Naive B cell (primary cell): ENCODE measurements around the gene RBM33. TPM values are rescaled to one million over a fixed set of nuclear protein-coding genes. Genes with fewer than 3 reads are reported as not detected.
"Not testable (repeated sequence)": the region's sequence is repeated elsewhere in the genome, so short reads cannot be mapped to it uniquely, and the experiment has no call there.

Experiments used
- ATAC-seq, 2 donors: fragments of 150-1000 bp; cut with Tn5 transposase; 2 replicates each; pipeline ENCODE4 v1.10.0; 2021; ENCODE audit warnings: low read depth in 2 of 2, mild to moderate bottlenecking in 2 of 2, moderate library complexity in 2 of 2
- DNase-seq: peaks from one replicate; pipeline ENCODE4 v3.0.0; 2022
- H3K27ac Mint-ChIP-seq, 6 donors: one replicate each; pipeline ENCODE4 v1.8.0; 2020 to 2022; ENCODE audit warnings: mild to moderate bottlenecking in 6 of 6, mixed read lengths in 6 of 6, moderate library complexity in 5 of 6, inconsistent platforms in 2 of 6
- H3K27me3 Mint-ChIP-seq, 3 donors: one replicate each; pipeline ENCODE4 v1.8.0; 2021 to 2022; ENCODE audit warnings: mixed read lengths in 3 of 3, mild to moderate bottlenecking in 1 of 3
- H3K36me3 Mint-ChIP-seq, 2 donors: one replicate each; pipeline ENCODE4 v1.8.0; 2020 to 2022; ENCODE audit warnings: mixed read lengths in 2 of 2, inconsistent platforms in 1 of 2, mild to moderate bottlenecking in 1 of 2
- H3K4me1 Mint-ChIP-seq, 3 donors: one replicate each; pipeline ENCODE4 v1.8.0; 2020 to 2022; ENCODE audit warnings: mixed read lengths in 3 of 3, inconsistent platforms in 1 of 3, mild to moderate bottlenecking in 1 of 3, moderate library complexity in 1 of 3
- H3K4me3 Mint-ChIP-seq, 8 donors: one replicate each; pipeline ENCODE4 v1.8.0; 2020 to 2022; ENCODE audit warnings: mild to moderate bottlenecking in 8 of 8, mixed read lengths in 8 of 8, moderate library complexity in 8 of 8, inconsistent platforms in 2 of 8
- H3K9me3 Mint-ChIP-seq, 7 donors: one replicate each; pipeline ENCODE4 v1.8.0; 2020 to 2022; ENCODE audit warnings: mixed read lengths in 7 of 7, mild to moderate bottlenecking in 5 of 7, inconsistent platforms in 2 of 7, moderate library complexity in 1 of 7
- polyA plus RNA-seq, 6 donors: library from polyadenylated mRNA; unstranded; fragments of 300-500 nt; fragmentation: Illumina TruSeq; gene quantifications; one replicate each; pipeline ENCODE4 v1.2.3, GENCODE V29; 2021; ENCODE audit warnings: low read depth in 6 of 6

Gene RBM33
- polyA plus RNA-seq, 6 donors from 2014 or later, result 26.1 to 87.0 (median 44.6) TPM

GRCh38 chr7:155813546-155814315, 169.3 kb downstream of the RBM33 start:
- peaks cover 33 to 84% (median 75%) of the 10 kb centered on the region in 3 donors for H3K27me3 Mint-ChIP-seq

GRCh38 chr7:155814316-155815276, 170.1 kb downstream of the RBM33 start:
- DNase-seq (no peak), ATAC-seq (no peak)
- Mint-ChIP-seq H3K27ac (no peak overlapping the region), H3K36me3 (peaks cover 0 to 7% of the 10 kb centered on the region in 2 donors), H3K4me1 (peaks cover 15 to 32% (median 18%) of the 10 kb centered on the region in 3 donors), H3K4me3 (no peak overlapping the region), H3K9me3 (peaks cover 0 to 4% (median 0%) of the 10 kb centered on the region in 7 donors), H3K27me3 (peaks cover 36 to 85% (median 72%) of the 10 kb centered on the region in 3 donors)

More at GRCh38 chr7:155813546-155814315, 169.3 kb downstream of the RBM33 start:
- Mint-ChIP-seq H3K4me1 (peaks cover 19 to 36% (median 27%) of the 10 kb centered on the region in 3 donors), H3K4me3 (peak overlapping the region in 1 of 8 donors; percentile 59), H3K9me3 (peaks cover 0 to 4% (median 0%) of the 10 kb centered on the region in 7 donors), H3K27ac (no peak overlapping the region), H3K36me3 (peaks cover 0 to 7% of the 10 kb centered on the region in 2 donors)
- ATAC-seq (no peak), DNase-seq (no peak)

- Mint-ChIP-seq H3K27ac (no peak overlapping the region), H3K4me3 (peak overlapping the region in 5 of 8 donors; percentile 10 to 35 (median 32)), H3K9me3 (peaks cover 0 to 4% (median 0%) of the 10 kb centered on the region in 7 donors), H3K27me3 (peaks cover 36 to 91% (median 70%) of the 10 kb centered on the region in 3 donors), H3K4me1 (peaks cover 15 to 31% (median 18%) of the 10 kb centered on the region in 3 donors), H3K36me3 (peaks cover 0 to 7% of the 10 kb centered on the region in 2 donors)
- ATAC-seq, result peak; percentile 70 to 71
- DNase-seq, result peak; percentile 30
Measured at GRCh38 chr7:155815332-155816191, 171.1 kb downstream of the RBM33 start.

- H3K36me3 Mint-ChIP-seq, result peaks cover 0 to 7% of the 10 kb centered on the region in 2 donors
- ATAC-seq, result no peak
- H3K27me3 Mint-ChIP-seq, result peaks cover 31 to 91% (median 68%) of the 10 kb centered on the region in 3 donors
- H3K27ac Mint-ChIP-seq, result no peak overlapping the region
- H3K9me3 Mint-ChIP-seq, result peaks cover 0 to 4% (median 0%) of the 10 kb centered on the region in 7 donors
- H3K4me3 Mint-ChIP-seq, result no peak overlapping the region
- peaks cover 15 to 26% (median 18%) of the 10 kb centered on the region in 3 donors for H3K4me1 Mint-ChIP-seq
- no peak for DNase-seq
Measured at GRCh38 chr7:155816192-155816508, 171.7 kb downstream of the RBM33 start.

- peaks cover 0 to 7% of the 10 kb centered on the region in 2 donors for H3K36me3 Mint-ChIP-seq
- DNase-seq (no peak), ATAC-seq (no peak)
- peaks cover 29 to 91% (median 68%) of the 10 kb centered on the region in 3 donors for H3K27me3 Mint-ChIP-seq
- peaks cover 0 to 4% (median 0%) of the 10 kb centered on the region in 7 donors for H3K9me3 Mint-ChIP-seq
- H3K4me1 Mint-ChIP-seq, result peaks cover 13 to 17% (median 13%) of the 10 kb centered on the region in 3 donors
- no peak overlapping the region for H3K27ac Mint-ChIP-seq
- no peak overlapping the region for H3K4me3 Mint-ChIP-seq
Measured at GRCh38 chr7:155816996-155817395, 172.5 kb downstream of the RBM33 start.

GRCh38 chr7:155817515-155817914, 173.1 kb downstream of the RBM33 start:
- Mint-ChIP-seq H3K27me3 (peaks cover 29 to 91% (median 68%) of the 10 kb centered on the region in 3 donors), H3K4me1 (peaks cover 8 to 12% (median 10%) of the 10 kb centered on the region in 3 donors)
- not testable (repeated sequence) for H3K4me3 Mint-ChIP-seq, H3K36me3 Mint-ChIP-seq, H3K27ac Mint-ChIP-seq, DNase-seq, ATAC-seq, H3K9me3 Mint-ChIP-seq

- no peak for ATAC-seq
- Mint-ChIP-seq H3K27ac (no peak overlapping the region), H3K9me3 (peaks cover 0 to 4% (median 0%) of the 10 kb centered on the region in 7 donors), H3K4me1 (peaks cover 6 to 8% (median 6%) of the 10 kb centered on the region in 3 donors), H3K4me3 (no peak overlapping the region), H3K27me3 (peaks cover 34 to 91% (median 68%) of the 10 kb centered on the region in 3 donors), H3K36me3 (peaks cover 0 to 7% of the 10 kb centered on the region in 2 donors)
- no peak for DNase-seq
Measured at GRCh38 chr7:155818154-155818819, 173.8 kb downstream of the RBM33 start.

GRCh38 chr7:155818820-155819168, 174.3 kb downstream of the RBM33 start:
- ATAC-seq, result no peak
- peaks cover 0 to 4% (median 0%) of the 10 kb centered on the region in 7 donors for H3K9me3 Mint-ChIP-seq
- H3K27me3 Mint-ChIP-seq, result peaks cover 36 to 91% (median 65%) of the 10 kb centered on the region in 3 donors
- H3K27ac Mint-ChIP-seq, result no peak overlapping the region
- no peak for DNase-seq
- H3K36me3 Mint-ChIP-seq, result peaks cover 0 to 7% of the 10 kb centered on the region in 2 donors
- no peak overlapping the region for H3K4me3 Mint-ChIP-seq
- H3K4me1 Mint-ChIP-seq, result peaks cover 6 to 8% (median 6%) of the 10 kb centered on the region in 3 donors

GRCh38 chr7:155819186-155819585, 174.7 kb downstream of the RBM33 start:
- ATAC-seq, result no peak
- DNase-seq, result no peak
- H3K4me1 Mint-ChIP-seq, result peaks cover 6 to 8% (median 6%) of the 10 kb centered on the region in 3 donors
- peaks cover 0 to 4% (median 0%) of the 10 kb centered on the region in 7 donors for H3K9me3 Mint-ChIP-seq
- peaks cover 0 to 7% of the 10 kb centered on the region in 2 donors for H3K36me3 Mint-ChIP-seq
- no peak overlapping the region for H3K4me3 Mint-ChIP-seq
- no peak overlapping the region for H3K27ac Mint-ChIP-seq
- peaks cover 34 to 91% (median 61%) of the 10 kb centered on the region in 3 donors for H3K27me3 Mint-ChIP-seq

GRCh38 chr7:155820246-155820645, 175.8 kb downstream of the RBM33 start:
- Mint-ChIP-seq H3K4me1 (peaks cover 5 to 6% (median 6%) of the 10 kb centered on the region in 3 donors), H3K4me3 (no peak overlapping the region), H3K27me3 (peaks cover 44 to 91% (median 59%) of the 10 kb centered on the region in 3 donors), H3K36me3 (peaks cover 0 to 6% of the 10 kb centered on the region in 2 donors), H3K27ac (no peak overlapping the region), H3K9me3 (peaks cover 0 to 4% (median 0%) of the 10 kb centered on the region in 7 donors)
- no peak for ATAC-seq
- DNase-seq, result no peak

GRCh38 chr7:155820788-155821187, 176.3 kb downstream of the RBM33 start:
- ATAC-seq, result no peak
- peaks cover 0 to under 1% of the 10 kb centered on the region in 2 donors for H3K36me3 Mint-ChIP-seq
- peaks cover 44 to 91% (median 59%) of the 10 kb centered on the region in 3 donors for H3K27me3 Mint-ChIP-seq
- peaks cover 0 to under 1% (median under 1%) of the 10 kb centered on the region in 3 donors for H3K4me1 Mint-ChIP-seq
- no peak overlapping the region for H3K4me3 Mint-ChIP-seq
- no peak for DNase-seq
- H3K9me3 Mint-ChIP-seq, result peaks cover 0 to 4% (median 0%) of the 10 kb centered on the region in 7 donors
- H3K27ac Mint-ChIP-seq, result no peak overlapping the region

GRCh38 chr7:155821851-155822250, 177.4 kb downstream of the RBM33 start:
- ATAC-seq, result no peak
- Mint-ChIP-seq H3K4me3 (no peak overlapping the region), H3K27ac (peak overlapping the region in 1 of 6 donors; percentile 81), H3K36me3 (no peaks in the 10 kb centered on the region), H3K4me1 (no peaks in the 10 kb centered on the region), H3K9me3 (peaks cover 0 to 4% (median 0%) of the 10 kb centered on the region in 7 donors), H3K27me3 (peaks cover 41 to 92% (median 59%) of the 10 kb centered on the region in 3 donors)
- DNase-seq, result no peak
